ENCODE measurements around the gene PYY. TPM values are rescaled to one million over a fixed set of nuclear protein-coding genes. Genes with fewer than 3 reads are reported as not detected.
"Not testable (repeated sequence)": the region's sequence is repeated elsewhere in the genome, so short reads cannot be mapped to it uniquely, and the experiment has no call there.

Gene PYY
- total RNA-seq, 2 experiments from 2014 or later = not detected

DNA sequence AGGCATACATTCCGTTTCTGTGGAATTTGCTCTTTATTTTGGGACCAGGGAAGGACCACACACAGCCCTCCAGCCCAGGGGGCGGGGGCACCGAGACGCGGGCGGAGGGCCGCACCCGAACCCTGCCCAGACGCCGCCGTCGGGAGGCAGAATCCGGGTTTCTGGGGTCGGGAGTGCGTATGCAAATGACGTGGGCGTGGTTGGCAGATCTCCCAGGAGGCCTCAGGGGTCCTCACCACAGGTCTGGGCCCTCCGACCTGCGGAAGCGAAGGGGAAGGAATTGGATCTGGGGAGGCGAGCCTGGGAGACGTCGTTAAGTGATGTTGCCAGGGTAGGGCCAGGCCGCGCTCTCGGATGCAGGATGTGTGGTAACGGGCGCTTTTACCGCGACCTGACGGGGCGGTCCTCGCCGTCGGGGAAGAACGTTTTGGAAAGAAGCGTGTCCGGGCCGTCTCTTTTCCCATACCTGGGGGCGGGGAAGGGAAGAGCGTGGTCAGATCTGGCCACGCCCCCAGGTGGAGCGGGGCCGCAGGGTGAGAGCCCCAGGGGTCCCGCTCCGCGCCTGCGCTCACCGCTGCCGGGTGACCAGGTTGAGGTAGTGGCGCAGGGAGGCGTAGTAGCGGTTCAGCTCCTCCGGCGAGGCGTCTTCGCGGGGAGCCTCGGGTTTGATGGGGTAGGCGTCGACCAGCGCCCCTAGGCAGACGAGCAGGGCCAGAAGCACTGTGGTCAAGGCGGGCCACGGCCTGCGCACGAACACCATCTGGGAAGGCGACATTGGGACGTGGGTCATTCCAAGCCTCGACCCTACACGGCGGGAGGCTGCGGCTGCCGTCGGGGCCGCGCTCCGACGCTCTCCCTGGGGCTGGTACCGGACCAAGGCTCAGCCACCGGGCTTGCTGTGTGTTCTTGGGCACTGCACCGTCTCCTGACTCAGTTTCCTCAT, 745 bp downstream of the PYY start:
- CTCF ChIA-PET = interaction anchor here (0.8 kb wide), 1 partner anchor 9 kb away, joined by 3 read pairs; no protein-coding TSS in a partner anchor
- POLR2A ChIA-PET = no interaction called here

DNA sequence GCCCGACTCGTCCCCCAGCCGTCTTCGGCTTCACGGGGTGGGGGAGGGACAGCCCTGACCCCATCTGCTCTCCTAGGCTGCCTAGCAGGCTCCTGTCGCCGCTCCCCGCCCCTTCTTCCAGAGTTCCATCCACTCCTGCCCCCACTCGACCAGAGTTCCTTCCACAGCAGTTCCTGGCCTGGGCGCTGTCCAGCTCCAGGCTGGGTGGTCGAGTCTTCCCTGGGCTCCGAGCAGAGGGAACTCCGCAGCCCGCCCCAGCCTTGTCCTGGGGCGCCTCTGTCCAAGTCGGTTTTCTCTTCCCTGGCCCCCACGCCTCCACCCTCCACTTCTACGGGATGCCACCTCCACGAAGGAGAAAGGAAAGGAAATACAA, 1.4 kb downstream of the PYY start:
- POLR2A ChIA-PET = no interaction called here
- CTCF ChIA-PET = no interaction called here

GRCh38 chr17:43951750-43952149, 2.0 kb downstream of the PYY start:
- POLR2A ChIA-PET = no interaction called here
- CTCF ChIA-PET = no interaction called here

- ChIA-PET POLR2A (interaction anchor here (0.6 kb wide), 1 partner anchor 145 kb away, joined by 3 read pairs; no protein-coding TSS in a partner anchor), CTCF (interaction anchor here (0.6 kb wide), 1 partner anchor 19 kb away, joined by 3 read pairs; no protein-coding TSS in a partner anchor)
Measured at GRCh38 chr17:43950554-43950953, 3.2 kb downstream of the PYY start.

DNA sequence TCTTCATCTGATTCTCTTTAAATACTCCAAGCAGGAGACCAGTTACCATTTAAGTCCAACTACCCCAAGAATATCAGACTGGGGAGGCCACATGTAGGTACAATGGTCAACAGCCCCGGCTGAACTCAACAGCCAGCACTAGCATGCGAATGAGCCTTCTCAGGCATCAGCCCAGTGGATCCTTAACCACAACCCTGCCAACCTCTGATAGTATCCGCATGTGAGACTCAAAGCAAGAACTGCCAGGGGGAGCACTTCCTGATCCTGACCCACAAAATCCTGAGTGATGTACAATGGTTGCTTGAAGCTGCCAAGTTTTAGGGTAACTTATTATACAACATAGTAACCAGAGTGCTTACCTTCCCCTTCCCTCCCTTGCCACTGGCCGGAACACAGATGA, 4.0 kb downstream of the PYY start:
- POLR2A ChIA-PET = interaction anchor here (0.6 kb wide), 1 partner anchor 145 kb away, joined by 3 read pairs; no protein-coding TSS in a partner anchor

DNA sequence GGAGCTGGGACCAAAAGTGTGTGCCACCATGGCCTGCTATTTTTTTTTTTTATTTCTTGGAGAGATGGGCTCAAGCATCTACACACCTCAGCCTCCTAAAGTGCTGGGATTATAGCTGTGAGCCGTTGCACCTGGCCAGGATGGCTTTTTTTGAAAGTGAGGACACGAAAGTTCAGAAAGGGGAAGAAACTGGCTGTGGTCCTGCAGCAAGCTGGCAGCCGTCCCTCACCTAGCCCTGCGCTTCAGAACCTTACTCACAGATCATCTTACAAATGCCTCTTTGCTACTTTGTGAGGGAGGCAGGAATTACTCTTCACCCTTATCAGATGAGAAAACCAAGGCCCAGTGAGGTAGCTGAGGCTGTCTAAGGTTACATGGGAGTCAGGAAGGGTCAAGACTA, 7.0 kb downstream of the PYY start:
- ChIA-PET POLR2A (no interaction called here), CTCF (interaction anchor here (0.8 to 2.4 kb wide), 2 partner anchors 37 to 48 kb away, joined by 3 to 10 read pairs; no protein-coding TSS in a partner anchor)

More for the DNA sequence above, 4.0 kb downstream of the PYY start:
- CTCF ChIA-PET = interaction anchor here (0.6 kb wide), 1 partner anchor 18 kb away, joined by 3 read pairs; no protein-coding TSS in a partner anchor

GRCh38 chr17:43945074-43945829, 8.5 kb downstream of the PYY start:
- CTCF ChIA-PET = interaction anchor here (0.5 to 2.9 kb wide), 7 partner anchors 14 to 160 kb away, joined by 3 to 19 read pairs (median 8); no protein-coding TSS in a partner anchor
- POLR2A ChIA-PET = no interaction called here

DNA sequence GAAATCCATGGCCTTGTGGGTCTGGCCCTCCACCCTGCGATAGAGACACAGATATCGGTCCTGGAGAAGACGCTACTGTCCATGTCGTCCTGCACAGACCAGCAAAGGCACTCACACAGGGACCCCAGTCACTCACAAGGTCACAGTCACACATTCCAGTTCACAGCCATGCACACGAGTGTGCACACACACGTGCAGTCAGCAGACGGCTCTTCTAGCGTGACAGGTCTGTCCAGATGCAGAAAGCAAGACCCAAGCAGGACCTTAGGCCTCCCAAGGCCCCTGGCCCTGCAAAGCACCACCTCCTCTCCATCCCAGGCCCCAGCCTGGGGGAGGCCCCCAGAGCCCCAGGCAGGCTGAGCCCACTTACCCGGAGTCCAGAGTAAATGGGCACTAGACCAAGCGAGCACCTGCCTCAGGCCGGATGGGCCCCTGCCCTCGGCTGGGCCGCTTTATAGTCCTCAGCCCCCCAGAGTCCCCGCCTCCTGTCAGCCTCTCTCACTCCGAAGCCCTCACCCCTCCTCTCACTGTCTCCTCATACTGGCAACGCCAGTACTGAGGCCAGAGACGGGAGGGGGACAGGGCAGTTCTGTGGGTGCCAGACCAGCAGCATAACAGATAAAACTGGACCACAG, 11.6 kb downstream of the PYY start, which contains the start of gene PPY:
Gene PPY (minus strand): TSS at position 426 of the 635 bp plus-strand sequence. CDS start 822 bp downstream, outside the sequence.
- ChIA-PET CTCF (interaction anchor here (1.4 kb wide), 1 partner anchor 49 kb away, joined by 3 read pairs; no protein-coding TSS in a partner anchor), POLR2A (no interaction called here)

GRCh38 chr17:43940630-43941029, 13.1 kb downstream of the PYY start:
- CTCF ChIA-PET = interaction anchor here (0.6 to 1.4 kb wide), 2 partner anchors 42 to 306 kb away, joined by 3 to 5 read pairs; no protein-coding TSS in a partner anchor
- POLR2A ChIA-PET = no interaction called here

DNA sequence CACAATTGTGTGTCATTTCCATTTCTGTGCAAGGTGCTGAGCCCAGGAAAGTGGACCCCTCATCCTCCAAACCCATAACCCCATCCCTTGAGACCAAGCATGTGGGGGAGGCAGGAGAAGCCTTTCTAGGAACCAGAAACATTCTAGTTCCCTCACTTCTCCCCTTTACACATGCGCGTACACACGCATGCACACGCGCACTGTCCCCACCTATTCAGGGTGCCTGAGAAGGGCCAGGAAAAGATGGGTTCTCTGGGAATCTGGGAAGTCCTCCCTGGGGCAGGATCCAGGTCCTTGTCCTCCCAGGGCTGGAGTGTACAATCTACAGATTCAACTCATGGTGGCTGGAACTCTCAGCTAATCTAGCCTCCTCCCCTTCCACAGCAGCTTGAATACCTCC, 13.9 kb downstream of the PYY start:
- POLR2A ChIA-PET = interaction anchor here (1.2 kb wide), 1 partner anchor 64 kb away, joined by 5 read pairs; no protein-coding TSS in a partner anchor
- CTCF ChIA-PET = interaction anchor here (0.6 kb wide), 1 partner anchor 306 kb away, joined by 3 read pairs; no protein-coding TSS in a partner anchor

GRCh38 chr17:43939452-43939851, 14.3 kb downstream of the PYY start:
- POLR2A ChIA-PET = interaction anchor here (1.2 kb wide), 1 partner anchor 64 kb away, joined by 5 read pairs; no protein-coding TSS in a partner anchor
- CTCF ChIA-PET = not testable (repeated sequence)

GRCh38 chr17:43938838-43939182, 14.9 kb downstream of the PYY start:
- POLR2A ChIA-PET = interaction anchor here (1.2 kb wide), 1 partner anchor 65 kb away, joined by 5 read pairs; no protein-coding TSS in a partner anchor
- CTCF ChIA-PET = interaction anchor here (1.8 kb wide), 1 partner anchor 29 kb away, joined by 10 read pairs; no protein-coding TSS in a partner anchor

DNA sequence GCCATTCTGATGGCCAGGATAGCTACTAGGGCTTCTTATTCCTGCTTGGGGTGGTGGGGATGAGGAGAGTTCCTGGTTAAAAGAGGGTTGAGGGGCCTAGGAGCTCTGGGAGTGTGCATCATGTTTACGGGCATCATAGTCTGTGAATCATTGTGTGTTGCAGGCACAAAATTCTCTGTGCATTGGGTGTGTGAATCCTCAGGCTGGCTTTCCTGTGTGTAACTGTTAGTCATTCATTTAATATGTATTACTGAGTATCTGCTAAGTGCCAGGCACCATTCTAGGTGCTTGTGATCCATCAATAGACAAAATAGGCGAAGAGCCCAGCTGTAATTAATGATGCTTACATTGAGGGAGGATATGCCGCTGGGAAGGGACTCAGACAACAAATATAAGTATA, 17.3 kb downstream of the PYY start:
- POLR2A ChIA-PET = no interaction called here
- CTCF ChIA-PET = no interaction called here

DNA sequence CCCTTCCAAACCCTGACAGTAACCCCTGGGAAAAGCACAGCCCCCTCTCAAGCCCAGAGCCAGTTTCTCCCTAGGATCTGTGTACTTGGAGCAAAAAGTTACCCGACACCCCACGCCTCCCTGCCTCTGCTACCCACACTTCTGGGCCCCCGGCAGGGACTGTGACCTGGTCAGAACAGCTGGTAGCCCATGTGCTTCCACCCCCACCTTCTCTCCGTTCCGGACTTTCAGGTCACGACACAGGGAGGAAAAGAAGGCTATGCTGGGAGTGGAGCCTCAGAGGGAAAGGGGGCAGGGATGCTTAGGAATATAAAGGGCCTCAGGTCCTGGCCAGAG, 17.8 kb downstream of the PYY start:
- CTCF ChIA-PET = interaction anchor here (1.2 kb wide), 1 partner anchor 8 kb away, joined by 3 read pairs; no protein-coding TSS in a partner anchor
- POLR2A ChIA-PET = no interaction called here

- ChIA-PET POLR2A (no interaction called here), CTCF (interaction anchor here (0.7 to 1.2 kb wide), 2 partner anchors 9 to 63 kb away, joined by 3 to 4 read pairs; no protein-coding TSS in a partner anchor)
Measured at GRCh38 chr17:43935204-43935925, 18.4 kb downstream of the PYY start.

DNA sequence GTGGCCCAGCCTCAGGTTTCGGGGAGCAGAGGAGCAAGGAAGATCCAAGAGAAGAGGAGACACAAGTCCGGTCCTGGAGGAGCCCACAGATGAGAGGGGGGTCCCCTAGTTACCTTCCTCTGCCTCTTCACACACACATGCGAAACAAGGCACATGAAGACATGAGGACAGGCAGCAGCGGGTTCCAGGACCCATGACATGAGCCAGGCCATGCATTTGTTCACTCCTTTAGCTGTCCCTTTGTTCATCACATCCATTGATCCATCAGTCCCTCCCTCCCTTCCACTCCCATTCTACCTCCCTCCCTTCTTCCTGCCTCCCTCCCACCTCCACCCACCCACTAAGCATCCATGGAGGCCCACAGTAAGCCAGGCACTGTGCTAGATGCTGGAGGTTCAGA, 20.8 kb downstream of the PYY start:
- POLR2A ChIA-PET = no interaction called here
- CTCF ChIA-PET = no interaction called here

- ChIA-PET POLR2A (no interaction called here), CTCF (interaction anchor here (0.7 kb wide), 1 partner anchor 18 kb away, joined by 3 read pairs; no protein-coding TSS in a partner anchor)
Measured at GRCh38 chr17:43932357-43932756, 21.4 kb downstream of the PYY start.

DNA sequence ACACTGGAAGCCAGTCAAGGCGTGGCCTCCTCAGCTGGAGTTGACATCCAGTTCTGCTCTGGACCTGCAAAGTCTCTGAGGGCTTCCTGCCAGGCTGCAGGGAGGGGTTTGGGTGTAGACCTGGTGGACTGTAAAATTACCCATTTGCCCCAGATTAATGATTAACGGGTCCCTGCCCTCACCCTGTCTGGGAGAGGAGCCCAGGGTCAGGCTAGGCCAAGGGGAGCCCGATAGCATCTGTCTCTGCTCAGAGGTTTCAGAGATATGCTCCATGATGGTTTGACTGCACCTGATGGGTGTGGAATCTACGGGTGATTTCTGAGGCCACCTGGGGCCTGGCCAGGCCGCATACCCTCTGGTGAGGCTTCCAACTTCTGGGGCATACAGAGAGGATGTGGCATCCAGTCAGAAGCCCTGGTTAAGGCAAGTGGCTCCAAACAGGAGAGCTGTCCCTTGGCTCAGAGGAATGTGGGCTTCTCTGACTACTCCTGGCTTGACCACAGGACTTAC, 22.6 kb downstream of the PYY start:
- ChIA-PET POLR2A (no interaction called here), CTCF (no interaction called here)
